Smooth muscle cell (in vitro differentiated cells): ENCODE measurements around the gene ZC3H18. TPM values are rescaled to one million over a fixed set of nuclear protein-coding genes. Genes with fewer than 3 reads are reported as not detected.

Source experiments
- DNase-seq: peaks from one replicate; lab custom pipeline; 2025; ENCODE audit not compliant: unreplicated experiment; lab: John Stamatoyannopoulos, UW
- H2AFZ ChIP-seq: fragments of 200-600 bp; sonication (generic); 2 replicates; pipeline ENCODE4 v1.6.0; 2016; ENCODE audit warnings: antibody characterized with exemption, low read depth, mild to moderate bottlenecking
- H3F3A ChIP-seq: fragments of 200-600 bp; sonication (generic); 2 replicates; pipeline ENCODE4 v1.6.0; 2017; ENCODE audit warnings: antibody characterized with exemption, low read depth
- H3K27ac ChIP-seq: fragments of 200-600 bp; sonication (generic); 2 replicates; pipeline ENCODE4 v1.5.1; 2016; ENCODE audit warnings: low read depth, mild to moderate bottlenecking
- H3K27me3 ChIP-seq: fragments of 200-600 bp; sonication (generic); 2 replicates; pipeline ENCODE4 v1.6.1; 2016; ENCODE audit warnings: low read depth, mild to moderate bottlenecking
- H3K36me3 ChIP-seq: fragments of 200-600 bp; sonication (generic); 2 replicates; pipeline ENCODE4 v1.5.1; 2016; ENCODE audit warnings: low read depth
- H3K4me1 ChIP-seq: fragments of 200-600 bp; sonication (generic); 2 replicates; pipeline ENCODE4 v1.5.1; 2016; ENCODE audit warnings: low read depth
- H3K4me2 ChIP-seq: fragments of 200-600 bp; sonication (generic); 2 replicates; pipeline ENCODE4 v1.6.0; 2016; ENCODE audit warnings: mild to moderate bottlenecking
- H3K4me3 ChIP-seq: fragments of 200-600 bp; sonication (generic); 2 replicates; pipeline ENCODE4 v1.5.1; 2016; ENCODE audit warnings: mild to moderate bottlenecking
- H3K79me2 ChIP-seq: fragments of 200-600 bp; sonication (generic); 2 replicates; pipeline ENCODE4 v1.6.0; 2016; ENCODE audit warnings: low read depth, mild to moderate bottlenecking
- H3K9ac ChIP-seq: fragments of 200-600 bp; sonication (generic); 2 replicates; pipeline ENCODE4 v1.6.0; 2016; ENCODE audit warnings: low read depth
- H3K9me3 ChIP-seq: fragments of 200-600 bp; sonication (generic); replicated peaks from 2 replicates; pipeline ENCODE4 v1.5.1; 2016; ENCODE audit warnings: low read depth
- H4K20me1 ChIP-seq: fragments of 200-600 bp; sonication (generic); 2 replicates; pipeline ENCODE4 v1.6.0; 2016; ENCODE audit warnings: low read depth
- WGBS: methylation state at CpG from one replicate; pipeline ENCODE4 v1.1.7; 2016; ENCODE audit warnings: low lambda C conversion rate; 5-methylcytosine and 5-hydroxymethylcytosine counted together
- polyA plus RNA-seq: library from polyadenylated mRNA; unstranded; fragments of >200 nt; fragmentation: Nextera tagmentation; extraction: Ambion mirVana; gene quantifications from 2 replicates; pipeline ENCODE4 v1.2.1, GENCODE V29; 2016
- total RNA-seq: library from RNA; depleted of rRNA; stranded (reverse); fragments of >200 nt; gene quantifications from 2 replicates; pipeline ENCODE4 v1.2.3, GENCODE V29; 2014
- TF ChIP-seq, protein P1 (sequence below): fragments of 200-600 bp; sonication (generic); IDR thresholded peaks from 2 replicates; pipeline ENCODE4 v1.5.1; 2017; ENCODE audit warnings: borderline replicate concordance, mild to moderate bottlenecking, antibody characterized with exemption; ENCODE audit not compliant: insufficient read depth, poor library complexity, severe bottlenecking

Gene ZC3H18
- total and polyA plus RNA-seq, 2 experiments from 2014 or later: 14.6 to 30.4 TPM

DNA sequence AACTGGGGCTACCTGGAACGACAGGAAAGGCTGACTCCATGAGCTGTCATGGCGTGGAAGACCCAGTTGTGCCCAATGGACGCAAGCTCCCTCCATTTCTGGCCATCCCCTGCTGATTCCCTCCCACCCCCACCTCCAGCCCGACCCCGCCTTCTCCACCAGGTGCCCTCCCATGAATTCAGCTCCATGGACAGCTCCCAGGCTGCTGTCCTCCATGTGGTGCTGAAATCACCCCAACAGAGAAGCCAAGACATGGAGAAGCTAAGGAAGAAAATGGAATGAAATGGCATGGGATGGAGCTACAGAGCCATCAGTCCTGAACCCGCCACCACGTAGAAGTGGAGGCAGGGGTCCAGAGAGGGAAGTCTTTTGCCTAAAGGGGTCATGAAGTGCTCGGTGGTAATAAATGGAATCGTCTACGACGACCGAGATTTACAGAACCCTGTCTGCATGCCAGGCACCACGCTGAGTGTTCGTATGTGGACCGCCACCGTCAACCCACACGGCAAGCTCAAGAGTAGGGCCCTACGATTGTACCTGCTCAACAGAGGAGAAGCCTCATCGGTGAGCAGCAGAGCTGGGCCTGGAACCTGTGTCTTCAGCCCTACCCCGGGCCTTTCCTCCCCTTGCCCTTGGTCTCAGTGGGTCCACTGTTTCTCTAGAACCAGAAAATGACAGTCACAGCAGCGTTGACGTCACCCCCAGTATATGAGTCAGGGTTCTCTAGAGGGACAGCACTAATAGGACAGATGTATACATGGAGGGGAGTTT, 9.3 kb upstream of the ZC3H18 start:
- H4K20me1 ChIP-seq: no peaks in the 10 kb centered on the region
- H3K36me3 ChIP-seq: no peaks in the 10 kb centered on the region
- TF ChIP-seq, protein P1, sequence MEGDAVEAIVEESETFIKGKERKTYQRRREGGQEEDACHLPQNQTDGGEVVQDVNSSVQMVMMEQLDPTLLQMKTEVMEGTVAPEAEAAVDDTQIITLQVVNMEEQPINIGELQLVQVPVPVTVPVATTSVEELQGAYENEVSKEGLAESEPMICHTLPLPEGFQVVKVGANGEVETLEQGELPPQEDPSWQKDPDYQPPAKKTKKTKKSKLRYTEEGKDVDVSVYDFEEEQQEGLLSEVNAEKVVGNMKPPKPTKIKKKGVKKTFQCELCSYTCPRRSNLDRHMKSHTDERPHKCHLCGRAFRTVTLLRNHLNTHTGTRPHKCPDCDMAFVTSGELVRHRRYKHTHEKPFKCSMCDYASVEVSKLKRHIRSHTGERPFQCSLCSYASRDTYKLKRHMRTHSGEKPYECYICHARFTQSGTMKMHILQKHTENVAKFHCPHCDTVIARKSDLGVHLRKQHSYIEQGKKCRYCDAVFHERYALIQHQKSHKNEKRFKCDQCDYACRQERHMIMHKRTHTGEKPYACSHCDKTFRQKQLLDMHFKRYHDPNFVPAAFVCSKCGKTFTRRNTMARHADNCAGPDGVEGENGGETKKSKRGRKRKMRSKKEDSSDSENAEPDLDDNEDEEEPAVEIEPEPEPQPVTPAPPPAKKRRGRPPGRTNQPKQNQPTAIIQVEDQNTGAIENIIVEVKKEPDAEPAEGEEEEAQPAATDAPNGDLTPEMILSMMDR: no peak
- H2AFZ ChIP-seq: no peak overlapping the region
- H3K27me3 ChIP-seq: no peaks in the 10 kb centered on the region
- no peak for DNase-seq
- no peak overlapping the region for H3K27ac ChIP-seq
- no peak overlapping the region for H3K9ac ChIP-seq
- 78% methylated on average over 22 of the region's 22 CpGs for WGBS
- H3K4me1 ChIP-seq: peaks cover 3% of the 10 kb centered on the region
- no peaks in the 10 kb centered on the region for H3F3A ChIP-seq
- H3K9me3 ChIP-seq: no peaks in the 10 kb centered on the region
- no peak overlapping the region for H3K4me3 ChIP-seq
- no peak overlapping the region for H3K4me2 ChIP-seq
- no peaks in the 10 kb centered on the region for H3K79me2 ChIP-seq

DNA sequence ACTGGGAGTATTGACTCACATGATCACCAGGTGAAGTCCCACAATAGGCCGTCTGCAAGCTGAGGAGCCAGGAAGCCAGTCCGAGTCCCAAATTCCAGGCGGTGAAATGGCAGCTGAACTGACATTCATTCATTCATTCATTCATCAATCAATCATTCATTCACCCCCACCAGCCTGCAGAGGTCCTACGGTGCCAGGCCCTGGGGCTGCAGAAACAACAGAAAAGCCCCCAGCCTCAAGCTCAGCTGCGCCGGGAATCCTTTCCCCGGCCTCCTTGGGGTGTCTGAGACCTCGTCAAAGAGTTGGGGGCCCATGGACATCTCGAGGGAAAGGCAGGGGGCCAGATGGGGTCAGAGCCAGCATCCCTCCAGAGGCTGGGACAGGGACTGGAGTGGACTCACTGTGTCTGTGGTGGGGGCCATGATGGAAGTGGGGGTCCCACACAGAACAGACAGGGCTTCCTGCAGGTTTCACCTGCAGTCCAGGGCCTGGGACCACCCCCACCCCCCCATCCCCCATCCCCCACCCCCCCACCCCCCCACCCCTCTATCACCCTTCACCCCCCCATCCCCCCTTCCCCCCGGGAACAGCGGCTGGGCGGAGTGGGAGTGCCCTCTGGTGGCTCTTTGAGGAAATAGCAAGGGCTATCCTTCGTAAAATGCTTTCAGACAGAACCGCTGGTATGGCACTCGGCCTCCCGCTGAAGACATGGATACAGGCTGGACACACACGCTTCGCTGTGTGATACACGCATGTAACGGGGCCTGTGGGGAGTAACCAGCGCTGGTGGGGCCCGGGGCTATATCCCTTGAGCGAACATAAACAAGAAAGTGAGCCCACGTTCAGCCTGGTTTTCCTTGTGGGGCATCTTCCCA, 8.5 kb upstream of the ZC3H18 start:
- 36% methylated on average over 23 of the region's 24 CpGs for WGBS
- Histone ChIP-seq H3K79me2 (no peaks in the 10 kb centered on the region), H3F3A (no peaks in the 10 kb centered on the region), H3K27ac (no peak overlapping the region), H3K4me3 (no peak overlapping the region), H3K4me2 (peak overlapping the region; percentile 76), H4K20me1 (no peaks in the 10 kb centered on the region), H3K27me3 (no peaks in the 10 kb centered on the region), H3K9me3 (no peaks in the 10 kb centered on the region), H3K9ac (no peak overlapping the region), H3K4me1 (peaks cover 3% of the 10 kb centered on the region), H2AFZ (no peak overlapping the region), H3K36me3 (no peaks in the 10 kb centered on the region)
- peak; percentile 8 for DNase-seq
- TF ChIP-seq, protein P1: peak; percentile 67

DNA sequence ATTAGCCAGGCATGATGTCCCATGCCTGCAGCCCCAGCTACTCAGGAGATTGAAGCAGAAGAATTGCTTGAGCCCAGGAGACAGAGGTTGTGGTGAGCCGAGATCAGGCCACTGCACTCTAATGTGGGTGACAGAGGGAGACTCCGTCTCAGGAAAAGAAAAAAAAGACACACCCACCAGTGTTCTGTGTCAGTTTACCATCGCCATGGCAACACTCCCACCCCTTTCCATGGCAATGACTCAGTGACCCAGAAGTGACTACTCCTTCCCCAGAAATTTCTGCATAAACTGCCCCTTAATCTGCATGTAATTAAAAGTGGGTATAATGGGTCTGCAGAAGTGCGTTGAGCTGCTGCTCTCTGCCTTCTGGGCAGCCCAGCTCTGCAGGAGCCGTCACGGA, 4.0 kb upstream of the ZC3H18 start:
- DNase-seq: no peak
- no peak overlapping the region for H3K27ac ChIP-seq
- no peak overlapping the region for H2AFZ ChIP-seq
- H3K9ac ChIP-seq: no peak overlapping the region
- H3K4me1 ChIP-seq: peaks cover 5% of the 10 kb centered on the region
- TF ChIP-seq, protein P1: no peak
- no peaks in the 10 kb centered on the region for H3F3A ChIP-seq
- H3K36me3 ChIP-seq: no peaks in the 10 kb centered on the region
- H4K20me1 ChIP-seq: peaks cover 6% of the 10 kb centered on the region
- no peak overlapping the region for H3K4me3 ChIP-seq
- H3K27me3 ChIP-seq: no peaks in the 10 kb centered on the region
- H3K9me3 ChIP-seq: no peaks in the 10 kb centered on the region
- peaks cover 7% of the 10 kb centered on the region for H3K79me2 ChIP-seq
- 67% methylated on average over 6 of the region's 6 CpGs for WGBS
- no peak overlapping the region for H3K4me2 ChIP-seq
